Neutrophil (primary cell): ENCODE measurements around the gene WWC1.

Experiments used
- H3K27ac ChIP-seq: fragments of 200-600 bp; sonication (generic); 2 replicates; pipeline ENCODE4 v1.5.1; 2016; ENCODE audit warnings: mild to moderate bottlenecking, moderate library complexity
- H3K27me3 ChIP-seq: fragments of 200-600 bp; sonication (generic); 2 replicates; pipeline ENCODE4 v1.6.0; 2016; ENCODE audit warnings: mild to moderate bottlenecking
- H3K36me3 ChIP-seq: fragments of 200-600 bp; sonication (generic); 2 replicates; pipeline ENCODE4 v1.5.1; 2017
- H3K4me1 ChIP-seq, 2 experiments: fragments of 200-600 bp in 1 of 2; sonication (generic) in 1 of 2; 1 replicate in 1 of 2; 2 replicates in 1 of 2; pipeline versions ENCODE4 v1.5.1 to v1.6.1; 2013 to 2016; ENCODE audit warnings: low read depth in 1 of 2, low read length in 1 of 2, mild to moderate bottlenecking in 1 of 2, moderate library complexity in 1 of 2; ENCODE audit not compliant: control insufficient read depth in 1 of 2, insufficient read depth in 1 of 2
- H3K4me3 ChIP-seq, 2 experiments: fragments of 200-600 bp in 1 of 2; sonication (generic) in 1 of 2; 1 replicate in 1 of 2; 2 replicates in 1 of 2; pipeline ENCODE4 v1.5.1; 2013 to 2016; ENCODE audit warnings: low read depth in 1 of 2, low read length in 1 of 2, mild to moderate bottlenecking in 1 of 2, moderate library complexity in 1 of 2
- H3K9me3 ChIP-seq: fragments of 200-600 bp; sonication (generic); 2 replicates; pipeline ENCODE4 v1.5.1; 2016
- CTCF ChIP-seq: fragments of 200-600 bp; sonication (generic); IDR thresholded peaks from 2 replicates; pipeline ENCODE4 v1.5.1; 2016; ENCODE audit warnings: antibody characterized with exemption

The WWC1 gene

DNA sequence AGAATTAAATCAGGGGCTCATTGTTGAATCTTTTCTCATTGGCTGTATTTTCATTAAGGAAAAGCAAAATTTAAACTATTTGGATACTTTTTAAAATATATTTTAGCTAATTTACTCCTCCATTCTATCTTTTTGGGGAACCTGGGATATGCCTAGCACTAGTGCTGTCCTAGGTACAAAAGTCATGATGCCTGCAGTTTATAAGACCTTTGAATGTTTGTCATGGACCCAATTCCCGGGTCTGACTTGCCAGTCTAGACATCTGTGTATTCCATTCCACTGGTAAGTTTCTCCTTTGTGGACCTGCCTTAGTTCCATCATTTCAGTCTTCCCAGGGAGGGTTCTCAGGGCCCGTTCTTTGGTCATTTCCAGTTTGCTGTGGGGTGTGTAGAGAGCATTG, 63.0 kb downstream of the WWC1 start:
- Histone ChIP-seq H3K27me3 (no peaks in the 10 kb centered on the region), H3K27ac (no peak overlapping the region), H3K4me1 (no peaks in the 10 kb centered on the region), H3K36me3 (no peaks in the 10 kb centered on the region), H3K4me3 (no peak overlapping the region), H3K9me3 (no peaks in the 10 kb centered on the region)
- TF ChIP-seq CTCF = no peak

DNA sequence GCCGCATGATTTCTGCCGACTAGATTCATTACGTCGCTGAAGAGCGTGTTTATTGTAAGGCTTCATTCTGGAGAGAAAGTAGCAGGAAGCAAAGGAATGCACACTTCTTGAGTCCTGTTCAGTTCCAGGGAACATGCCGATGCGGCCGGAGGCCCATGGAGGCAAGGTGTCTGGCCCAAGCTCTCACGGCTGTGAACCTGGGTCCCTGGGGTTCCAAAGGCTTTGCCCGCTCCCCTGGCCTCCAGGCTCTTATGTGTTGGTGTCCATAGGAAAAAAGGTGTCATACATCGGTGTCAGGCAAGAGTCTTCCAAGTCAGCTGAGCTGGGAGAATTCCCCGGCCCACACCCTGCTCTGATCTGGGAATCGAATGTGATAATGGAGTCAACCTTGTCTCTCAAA, 64.7 kb downstream of the WWC1 start:
- Histone ChIP-seq H3K9me3 (no peaks in the 10 kb centered on the region), H3K4me3 (no peak overlapping the region), H3K4me1 (no peaks in the 10 kb centered on the region), H3K36me3 (no peaks in the 10 kb centered on the region), H3K27me3 (no peaks in the 10 kb centered on the region), H3K27ac (no peak overlapping the region)
- TF ChIP-seq CTCF = no peak

GRCh38 chr5:168356592-168356991, 65.1 kb downstream of the WWC1 start:
- Histone ChIP-seq H3K27me3 (no peaks in the 10 kb centered on the region), H3K9me3 (no peaks in the 10 kb centered on the region), H3K4me3 (no peak overlapping the region), H3K36me3 (no peaks in the 10 kb centered on the region), H3K4me1 (no peaks in the 10 kb centered on the region), H3K27ac (no peak overlapping the region)
- TF ChIP-seq CTCF = no peak

GRCh38 chr5:168357876-168358275, 66.4 kb downstream of the WWC1 start:
- no peak for TF ChIP-seq CTCF
- Histone ChIP-seq H3K27ac (no peak overlapping the region), H3K9me3 (no peaks in the 10 kb centered on the region), H3K36me3 (no peaks in the 10 kb centered on the region), H3K4me3 (no peak overlapping the region), H3K4me1 (no peaks in the 10 kb centered on the region), H3K27me3 (no peaks in the 10 kb centered on the region)

GRCh38 chr5:168359820-168360460, 68.5 kb downstream of the WWC1 start:
- Histone ChIP-seq H3K27ac (no peak overlapping the region), H3K4me3 (no peak overlapping the region)
- no peak for TF ChIP-seq CTCF

More at GRCh38 chr5:168359820-168360460, 68.5 kb downstream of the WWC1 start:
- Histone ChIP-seq H3K27me3 (no peaks in the 10 kb centered on the region), H3K36me3 (no peaks in the 10 kb centered on the region), H3K4me1 (no peaks in the 10 kb centered on the region), H3K9me3 (no peaks in the 10 kb centered on the region)
